ENCODE results near the gene MN1. TPM values are rescaled to one million over a fixed set of nuclear protein-coding genes. Genes with fewer than 3 reads are reported as not detected.

MN1 gene
- total and polyA plus RNA-seq, 8 donors: 0.54 to 2.6 (median 0.91) TPM

DNA sequence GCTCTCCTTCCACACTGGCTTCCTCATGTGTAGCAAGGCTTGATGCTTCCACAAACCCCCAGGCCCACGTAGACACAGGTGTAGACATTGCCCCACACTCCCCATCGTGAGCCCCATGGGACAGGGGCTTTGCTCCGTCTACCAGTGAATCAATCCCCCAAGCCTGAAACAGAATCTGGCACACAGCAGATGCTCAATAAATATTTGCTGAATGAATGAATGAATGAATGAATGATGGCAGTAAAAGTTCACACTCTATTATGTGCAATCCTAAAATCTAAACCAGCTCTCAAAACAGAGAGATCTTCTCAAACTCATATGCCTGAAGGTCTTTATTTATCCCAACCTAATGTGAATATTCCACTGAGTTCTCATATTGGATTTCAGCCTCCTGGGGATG lies 69.9 kb downstream of the MN1 start:
- no peaks in the 10 kb centered on the region for H3K9me3 ChIP-seq
- no peaks in the 10 kb centered on the region for H3K36me3 ChIP-seq
- TF ChIP-seq, protein P1, sequence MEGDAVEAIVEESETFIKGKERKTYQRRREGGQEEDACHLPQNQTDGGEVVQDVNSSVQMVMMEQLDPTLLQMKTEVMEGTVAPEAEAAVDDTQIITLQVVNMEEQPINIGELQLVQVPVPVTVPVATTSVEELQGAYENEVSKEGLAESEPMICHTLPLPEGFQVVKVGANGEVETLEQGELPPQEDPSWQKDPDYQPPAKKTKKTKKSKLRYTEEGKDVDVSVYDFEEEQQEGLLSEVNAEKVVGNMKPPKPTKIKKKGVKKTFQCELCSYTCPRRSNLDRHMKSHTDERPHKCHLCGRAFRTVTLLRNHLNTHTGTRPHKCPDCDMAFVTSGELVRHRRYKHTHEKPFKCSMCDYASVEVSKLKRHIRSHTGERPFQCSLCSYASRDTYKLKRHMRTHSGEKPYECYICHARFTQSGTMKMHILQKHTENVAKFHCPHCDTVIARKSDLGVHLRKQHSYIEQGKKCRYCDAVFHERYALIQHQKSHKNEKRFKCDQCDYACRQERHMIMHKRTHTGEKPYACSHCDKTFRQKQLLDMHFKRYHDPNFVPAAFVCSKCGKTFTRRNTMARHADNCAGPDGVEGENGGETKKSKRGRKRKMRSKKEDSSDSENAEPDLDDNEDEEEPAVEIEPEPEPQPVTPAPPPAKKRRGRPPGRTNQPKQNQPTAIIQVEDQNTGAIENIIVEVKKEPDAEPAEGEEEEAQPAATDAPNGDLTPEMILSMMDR (IDR thresholded peaks at IDR 0.05): no peak
- 77 to 82% methylated on average over 3 of the region's 3 CpGs for WGBS, 2 donors
- no peak overlapping the region for H3K27ac ChIP-seq
- no peak for DNase-seq
- no peaks in the 10 kb centered on the region for H3K4me1 ChIP-seq
- no peak for ATAC-seq
- intact Hi-C loops (cut with DNase I): no loop called here
- FAIRE-seq: no peak
- H3K4me3 ChIP-seq: no peak overlapping the region
- H3K27me3 ChIP-seq: no peaks in the 10 kb centered on the region

GRCh38 chr22:27730641-27731433 lies 70.7 kb downstream of the MN1 start:
- Histone ChIP-seq H3K9me3 (no peaks in the 10 kb centered on the region), H3K36me3 (no peaks in the 10 kb centered on the region), H3K4me3 (no peak overlapping the region), H3K4me1 (no peaks in the 10 kb centered on the region), H3K27me3 (no peaks in the 10 kb centered on the region), H3K27ac (no peak overlapping the region)
- intact Hi-C loops (cut with DNase I): no loop called here
- no peak for ATAC-seq
- TF ChIP-seq, protein P1 (IDR thresholded peaks at IDR 0.05): no peak
- FAIRE-seq: no peak
- 86 to 89% methylated on average over 9 of the region's 9 CpGs for WGBS, 2 donors
- DNase-seq: no peak

- DNase-seq (no peak), FAIRE-seq (no peak), ATAC-seq (no peak)
- no peak overlapping the region for H3K27ac ChIP-seq
- H3K27me3 ChIP-seq: no peaks in the 10 kb centered on the region
- TF ChIP-seq, protein P1 (IDR thresholded peaks at IDR 0.05): no peak
- H3K4me3 ChIP-seq: no peak overlapping the region
- no peaks in the 10 kb centered on the region for H3K36me3 ChIP-seq
- intact Hi-C loops (cut with DNase I): no loop called here
- WGBS, 2 donors: 93 to 94% methylated on average over 4 of the region's 4 CpGs
- no peaks in the 10 kb centered on the region for H3K9me3 ChIP-seq
- H3K4me1 ChIP-seq: no peaks in the 10 kb centered on the region
Measured at GRCh38 chr22:27729246-27729645, 72.3 kb downstream of the MN1 start.

DNA sequence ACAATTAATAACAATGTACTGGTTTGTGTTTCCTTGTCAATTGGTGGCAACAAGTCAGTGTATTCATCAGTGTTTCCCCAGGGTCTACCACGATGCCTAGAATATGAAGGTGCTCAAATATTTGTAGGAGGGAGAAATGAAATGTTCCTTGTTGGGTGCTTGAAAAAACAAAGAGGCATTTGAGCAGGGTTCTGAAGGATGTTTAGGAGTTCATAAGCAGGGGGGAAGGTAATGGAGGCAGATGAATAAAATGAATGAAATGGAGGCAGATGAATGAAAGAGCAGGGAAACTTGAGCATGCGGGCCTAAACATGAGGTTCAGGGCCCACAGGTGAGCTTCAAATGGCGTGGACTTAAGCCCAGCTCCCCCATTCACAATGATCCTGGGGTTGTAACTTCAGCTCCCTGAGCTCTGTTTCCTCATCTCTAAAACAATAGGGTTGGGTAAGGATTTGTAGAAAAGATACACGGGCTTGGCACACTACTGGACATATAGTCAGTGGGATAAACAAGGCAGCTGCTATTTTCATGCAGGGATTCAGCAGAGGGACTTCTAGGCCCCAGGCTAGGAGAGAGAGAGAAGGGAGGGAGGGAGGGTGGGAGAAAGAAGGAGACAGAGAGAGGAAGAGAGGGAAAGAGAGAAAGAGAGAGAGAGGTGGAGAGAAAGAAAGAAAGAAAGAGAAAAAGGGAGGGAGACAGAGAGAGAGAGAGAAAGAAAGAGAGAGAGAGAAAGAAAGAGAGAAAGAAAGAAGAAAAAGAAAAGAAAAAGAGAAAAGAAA lies 73.7 kb downstream of the MN1 start:
- no peak overlapping the region for H3K4me3 ChIP-seq
- TF ChIP-seq, protein P1 (IDR thresholded peaks at IDR 0.05): no peak
- no peak overlapping the region for H3K27ac ChIP-seq
- DNase-seq: no peak
- no peaks in the 10 kb centered on the region for H3K36me3 ChIP-seq
- FAIRE-seq: no peak
- H3K9me3 ChIP-seq: no peaks in the 10 kb centered on the region
- H3K4me1 ChIP-seq: no peaks in the 10 kb centered on the region
- 90 to 91% methylated on average over 4 of the region's 4 CpGs for WGBS, 2 donors
- no peak for ATAC-seq
- intact Hi-C loops (cut with DNase I): no loop called here
- H3K27me3 ChIP-seq: no peaks in the 10 kb centered on the region
